ENCODE results near the gene CTLA4. TPM values are rescaled to one million over a fixed set of nuclear protein-coding genes. Genes with fewer than 3 reads are reported as not detected.

CTLA4 gene
- total RNA-seq, 1 donor: not detected

DNA sequence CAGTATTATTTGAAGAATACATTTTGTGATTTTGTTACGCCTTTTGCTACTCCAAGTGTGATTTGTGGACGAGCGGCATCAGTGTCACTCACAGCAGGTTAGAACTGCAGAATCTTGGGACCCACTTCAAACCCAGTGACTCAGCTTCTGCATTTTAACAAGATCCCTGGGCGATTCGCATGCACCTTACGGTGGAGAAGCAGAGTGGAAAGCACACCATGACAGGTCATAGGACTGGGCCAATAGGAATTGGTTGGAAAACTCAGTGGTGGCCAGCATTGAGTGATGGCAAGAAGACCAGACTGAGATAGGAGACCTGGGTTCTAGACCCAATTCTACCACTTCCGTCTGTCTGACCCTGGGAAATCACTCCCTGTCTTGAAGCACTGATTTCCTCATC is 26.3 kb downstream of the CTLA4 start:
- TF ChIP-seq, protein P1, sequence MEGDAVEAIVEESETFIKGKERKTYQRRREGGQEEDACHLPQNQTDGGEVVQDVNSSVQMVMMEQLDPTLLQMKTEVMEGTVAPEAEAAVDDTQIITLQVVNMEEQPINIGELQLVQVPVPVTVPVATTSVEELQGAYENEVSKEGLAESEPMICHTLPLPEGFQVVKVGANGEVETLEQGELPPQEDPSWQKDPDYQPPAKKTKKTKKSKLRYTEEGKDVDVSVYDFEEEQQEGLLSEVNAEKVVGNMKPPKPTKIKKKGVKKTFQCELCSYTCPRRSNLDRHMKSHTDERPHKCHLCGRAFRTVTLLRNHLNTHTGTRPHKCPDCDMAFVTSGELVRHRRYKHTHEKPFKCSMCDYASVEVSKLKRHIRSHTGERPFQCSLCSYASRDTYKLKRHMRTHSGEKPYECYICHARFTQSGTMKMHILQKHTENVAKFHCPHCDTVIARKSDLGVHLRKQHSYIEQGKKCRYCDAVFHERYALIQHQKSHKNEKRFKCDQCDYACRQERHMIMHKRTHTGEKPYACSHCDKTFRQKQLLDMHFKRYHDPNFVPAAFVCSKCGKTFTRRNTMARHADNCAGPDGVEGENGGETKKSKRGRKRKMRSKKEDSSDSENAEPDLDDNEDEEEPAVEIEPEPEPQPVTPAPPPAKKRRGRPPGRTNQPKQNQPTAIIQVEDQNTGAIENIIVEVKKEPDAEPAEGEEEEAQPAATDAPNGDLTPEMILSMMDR (IDR thresholded peaks at IDR 0.05; ENCODE audit: insufficient read depth, low read length): no peak
- DNase-seq (ENCODE audit: low read depth): no peak
- H3K4me3 ChIP-seq (ENCODE audit: low read depth, low read length): no peak overlapping the region

DNA sequence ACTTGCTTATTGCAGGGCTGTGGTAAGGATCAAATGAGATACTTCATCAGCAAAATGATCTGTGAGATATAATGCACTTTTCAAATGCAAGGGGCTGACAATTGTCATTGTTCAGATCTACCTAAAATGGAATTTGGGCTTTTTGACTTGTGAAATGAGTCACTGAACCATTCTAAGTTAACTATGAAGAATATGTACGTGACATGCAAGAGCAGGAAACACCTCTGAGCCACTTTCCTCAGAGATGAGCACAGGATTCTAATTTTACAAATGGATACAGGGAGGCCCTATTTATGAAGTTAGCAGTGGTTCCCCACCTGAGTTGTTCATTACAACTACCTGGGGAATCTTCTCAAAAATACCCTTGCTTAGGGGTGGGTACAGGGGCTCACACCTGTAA is 26.7 kb downstream of the CTLA4 start:
- TF ChIP-seq, protein P1 (IDR thresholded peaks at IDR 0.05; ENCODE audit: insufficient read depth, low read length): no peak
- DNase-seq (ENCODE audit: low read depth): peak; percentile 6
- H3K4me3 ChIP-seq (ENCODE audit: low read depth, low read length): no peak overlapping the region

DNA sequence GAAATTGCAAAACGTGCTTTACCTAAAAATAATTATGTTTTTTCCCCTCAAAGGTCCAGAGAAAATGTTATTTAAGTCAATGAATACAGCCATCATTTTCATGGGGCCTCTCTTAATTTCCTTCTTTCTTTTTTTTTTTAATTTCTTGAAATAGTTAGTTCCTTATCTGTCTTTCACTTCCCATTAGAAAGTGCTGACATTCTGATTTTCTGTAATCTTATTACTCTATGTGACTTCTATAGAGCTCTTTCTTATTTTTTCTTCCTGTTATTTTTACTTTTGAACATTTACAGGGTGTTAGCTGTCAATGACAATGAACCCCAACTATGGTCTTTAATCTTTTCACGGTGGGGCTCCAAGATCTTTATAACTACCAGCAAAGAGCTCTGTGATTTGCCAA is 30.0 kb downstream of the CTLA4 start:
- no peak for DNase-seq (ENCODE audit: low read depth)
- H3K4me3 ChIP-seq (ENCODE audit: low read depth, low read length): no peak overlapping the region
- TF ChIP-seq, protein P1 (IDR thresholded peaks at IDR 0.05; ENCODE audit: insufficient read depth, low read length): no peak

DNA sequence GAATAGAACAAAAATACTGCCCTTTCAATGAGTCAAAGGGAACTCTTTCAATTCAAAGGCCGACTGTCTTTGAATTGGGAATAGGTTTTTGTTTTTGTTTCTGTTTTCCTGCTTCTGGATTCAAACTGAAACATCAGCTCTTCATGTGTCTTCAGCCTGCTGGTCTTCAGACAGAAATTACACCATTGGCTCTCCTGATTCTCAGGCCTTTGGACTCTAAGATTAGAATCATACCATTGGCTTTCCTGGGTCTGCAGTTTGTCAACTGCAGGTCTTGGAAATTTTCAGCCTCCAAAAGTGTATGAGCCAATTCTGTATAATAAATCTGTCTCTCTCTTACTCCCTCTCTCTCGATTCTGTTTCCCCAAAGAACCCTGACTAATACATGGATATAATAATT is 31.1 kb downstream of the CTLA4 start:
- TF ChIP-seq, protein P1 (IDR thresholded peaks at IDR 0.05; ENCODE audit: insufficient read depth, low read length): no peak
- H3K4me3 ChIP-seq (ENCODE audit: low read depth, low read length): no peak overlapping the region
- no peak for DNase-seq (ENCODE audit: low read depth)

DNA sequence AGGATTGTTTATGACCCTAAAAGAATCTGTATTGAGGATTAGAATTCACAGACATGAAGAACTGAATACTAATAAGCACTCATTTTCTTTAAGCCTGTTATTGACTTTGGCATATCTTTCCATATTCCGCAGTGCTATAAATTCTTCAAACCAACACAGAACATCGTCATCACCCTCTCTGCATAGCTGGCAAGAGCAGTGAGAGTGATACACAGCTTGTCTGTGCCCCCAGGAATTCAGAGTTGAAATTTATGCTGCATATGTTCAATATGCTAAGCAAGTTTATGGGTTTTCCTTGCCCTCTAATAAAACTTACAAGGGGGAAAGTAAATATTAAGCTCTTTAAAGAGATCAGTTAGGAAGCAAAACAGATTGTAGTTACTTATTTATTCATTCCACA is 32.7 kb downstream of the CTLA4 start:
- peak; percentile 12 for DNase-seq (ENCODE audit: low read depth)
- TF ChIP-seq, protein P1 (IDR thresholded peaks at IDR 0.05; ENCODE audit: insufficient read depth, low read length): no peak
- no peak overlapping the region for H3K4me3 ChIP-seq (ENCODE audit: low read depth, low read length)

DNA sequence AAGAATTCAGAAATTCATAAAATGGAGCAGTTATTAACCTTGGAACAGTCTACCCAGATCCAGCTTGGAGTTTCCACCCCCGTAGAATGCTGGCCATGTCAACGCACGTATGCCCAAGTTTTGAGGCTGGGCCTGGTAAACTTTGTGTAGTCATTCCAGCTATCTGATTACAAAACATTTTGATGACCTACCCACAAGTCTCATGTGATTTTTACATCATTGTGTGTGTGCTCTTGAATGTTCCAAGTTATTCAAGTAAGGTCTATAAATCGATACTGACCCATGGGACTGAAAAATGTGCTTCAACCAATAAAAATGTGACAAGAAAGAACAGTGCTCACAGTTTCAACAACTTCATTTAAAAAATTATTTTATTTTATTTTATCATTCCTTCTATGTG is 36.5 kb downstream of the CTLA4 start:
- DNase-seq (ENCODE audit: low read depth): no peak
- TF ChIP-seq, protein P1 (IDR thresholded peaks at IDR 0.05; ENCODE audit: insufficient read depth, low read length): no peak
- no peak overlapping the region for H3K4me3 ChIP-seq (ENCODE audit: low read depth, low read length)

DNA sequence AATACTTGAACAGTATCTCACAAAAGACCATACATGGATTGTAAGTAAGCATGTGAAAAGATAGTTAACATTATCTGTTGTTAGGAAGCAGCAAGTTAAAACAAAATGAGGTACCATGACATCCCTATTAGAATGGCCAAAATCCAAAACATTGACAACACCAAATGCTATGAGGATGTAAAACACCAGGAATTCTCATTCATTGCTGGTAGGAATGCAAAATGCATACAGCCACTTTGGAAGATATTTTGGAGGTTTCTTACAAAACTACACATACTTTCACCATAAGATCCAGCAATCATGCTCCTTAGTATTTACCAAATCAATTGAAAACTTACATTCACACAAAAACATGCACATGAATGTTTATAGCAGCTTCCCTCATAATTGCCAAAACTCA is 38.1 kb downstream of the CTLA4 start:
- peak; percentile 7 for DNase-seq (ENCODE audit: low read depth)
- TF ChIP-seq, protein P1 (IDR thresholded peaks at IDR 0.05; ENCODE audit: insufficient read depth, low read length): peak; percentile 5
- no peak overlapping the region for H3K4me3 ChIP-seq (ENCODE audit: low read depth, low read length)

Measured in fibroblast of the aortic adventitia (primary cell).